GM19438 (cell line): Measurements from ENCODE around the gene CACNA2D1.
"Not testable (repeated sequence)": the region's sequence is repeated elsewhere in the genome, so short reads cannot be mapped to it uniquely, and the experiment has no call there.

Source experiments
- ATAC-seq: cut with Tn5 transposase; IDR thresholded peaks from one replicate; pipeline ENCODE4 v1.9.1; 2021; ENCODE audit warnings: low read depth; ENCODE audit not compliant: unreplicated experiment

Gene CACNA2D1

GRCh38 chr7:82435769-82436168, 7.8 kb downstream of the CACNA2D1 start:
- ATAC-seq: no peak

DNA sequence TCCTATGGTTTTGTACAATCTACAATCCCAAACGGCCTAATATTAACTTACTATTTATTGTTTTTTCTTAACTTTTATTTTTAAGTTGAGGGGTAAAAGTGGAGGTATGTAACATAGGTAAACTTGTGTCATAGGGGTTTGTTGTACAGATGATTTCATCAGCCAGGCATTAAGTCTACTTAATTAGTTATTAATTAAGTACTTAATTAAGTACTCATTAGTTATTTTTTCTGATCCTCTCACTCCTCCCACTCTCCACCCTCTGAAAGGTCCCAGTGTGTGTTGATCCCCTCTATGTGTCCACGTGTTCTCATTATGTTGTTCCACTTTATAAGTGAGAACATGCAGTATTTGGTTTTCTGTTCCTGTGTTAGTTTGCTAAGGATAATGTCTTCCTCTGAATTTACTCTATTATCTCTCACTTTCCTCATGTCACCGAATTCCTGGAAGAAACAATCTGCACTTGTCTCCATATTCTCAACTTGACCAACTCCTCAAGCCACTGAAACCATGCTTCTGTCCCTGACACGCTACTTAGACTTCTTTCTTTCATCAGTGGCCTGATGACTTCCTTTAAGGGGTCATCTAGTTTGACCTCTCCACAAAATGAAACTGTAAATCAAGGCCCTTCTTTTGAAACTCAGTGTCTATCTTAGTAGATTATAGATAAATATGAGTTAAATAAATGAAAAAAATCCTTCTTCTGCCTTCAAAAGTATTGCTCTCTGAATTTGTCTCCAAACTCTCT, 9.1 kb downstream of the CACNA2D1 start:
- ATAC-seq: no peak

DNA sequence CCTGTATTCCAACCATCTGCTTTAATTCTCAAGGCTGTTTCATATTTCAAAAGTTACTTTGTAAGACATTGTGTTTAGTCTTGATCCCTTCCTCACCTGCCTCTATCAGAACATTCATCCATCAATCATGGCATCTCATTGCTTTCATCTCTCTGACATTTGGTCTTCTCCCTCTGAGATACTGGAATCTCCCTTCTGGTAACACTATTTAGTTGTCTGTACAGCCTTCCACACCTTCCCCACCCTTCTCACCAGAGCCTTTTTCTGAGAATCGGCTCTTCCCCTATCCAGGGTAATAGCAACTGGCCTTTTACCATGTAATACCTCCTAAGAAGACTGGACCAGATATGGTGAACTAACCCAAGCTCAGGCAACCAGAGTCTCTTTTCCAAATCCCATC, 10.1 kb downstream of the CACNA2D1 start:
- ATAC-seq: no peak

DNA sequence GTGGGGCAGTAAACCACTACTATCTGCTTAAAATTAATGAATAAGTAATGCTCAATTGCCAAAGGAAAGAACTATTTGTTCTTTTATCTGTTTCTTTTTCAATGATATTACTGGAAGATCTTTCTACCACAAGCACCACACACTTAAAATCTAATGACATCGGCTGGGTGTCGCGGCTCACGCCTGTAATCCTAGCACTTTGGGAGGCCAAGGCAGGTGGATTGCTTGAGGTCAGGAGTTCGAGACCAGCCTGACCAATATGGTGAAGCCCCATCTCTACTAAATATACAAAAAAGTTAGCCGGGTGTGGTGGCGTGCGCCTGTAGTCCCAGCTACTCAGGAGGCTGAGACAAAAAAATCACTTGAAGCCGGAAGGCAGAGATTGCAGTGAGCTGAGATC, 10.8 kb downstream of the CACNA2D1 start:
- not testable (repeated sequence) for ATAC-seq

- no peak for ATAC-seq
These were observed 12.8 kb downstream of the CACNA2D1 start for GRCh38 chr7:82430500-82431465.

DNA sequence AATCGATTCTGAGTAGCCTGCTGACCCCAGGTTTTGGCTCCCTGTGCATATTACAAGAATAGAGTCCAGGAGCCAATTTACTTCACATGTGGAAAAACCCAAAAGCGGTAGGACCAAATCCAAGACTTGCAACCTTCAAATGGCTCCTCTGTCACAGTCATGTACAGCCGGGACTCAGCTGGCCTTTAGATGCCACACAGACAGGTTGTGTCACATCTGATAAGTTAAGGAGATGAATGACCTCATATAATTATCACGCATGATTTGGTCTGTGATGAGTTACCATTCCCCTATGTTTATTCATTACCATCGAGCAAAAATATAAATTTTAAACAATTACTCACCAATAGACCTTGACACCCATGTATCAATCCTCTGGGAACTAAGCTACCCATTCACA, 14.2 kb downstream of the CACNA2D1 start:
- ATAC-seq: no peak

GRCh38 chr7:82428186-82428961, 15.2 kb downstream of the CACNA2D1 start:
- no peak for ATAC-seq

GRCh38 chr7:82423446-82423845, 20.1 kb downstream of the CACNA2D1 start:
- no peak for ATAC-seq

DNA sequence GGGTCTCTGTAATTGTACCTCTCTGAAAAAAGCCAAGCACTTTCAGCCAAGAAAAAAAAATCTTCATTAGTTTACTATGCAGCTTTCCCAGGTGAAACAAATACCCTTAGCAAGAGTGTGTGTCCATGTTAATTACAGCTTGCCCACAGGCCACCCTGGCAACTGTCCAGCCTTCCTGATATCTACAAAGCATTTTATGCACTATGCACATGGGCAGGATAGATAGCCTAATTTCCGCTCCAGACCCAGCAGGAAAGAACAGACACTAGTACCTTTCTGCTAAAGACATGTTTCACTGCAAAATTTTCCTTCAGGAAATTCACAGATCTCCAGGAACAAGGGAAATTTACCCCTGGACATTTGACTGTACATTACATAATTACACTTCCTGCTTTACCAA, 24.4 kb downstream of the CACNA2D1 start:
- no peak for ATAC-seq

DNA sequence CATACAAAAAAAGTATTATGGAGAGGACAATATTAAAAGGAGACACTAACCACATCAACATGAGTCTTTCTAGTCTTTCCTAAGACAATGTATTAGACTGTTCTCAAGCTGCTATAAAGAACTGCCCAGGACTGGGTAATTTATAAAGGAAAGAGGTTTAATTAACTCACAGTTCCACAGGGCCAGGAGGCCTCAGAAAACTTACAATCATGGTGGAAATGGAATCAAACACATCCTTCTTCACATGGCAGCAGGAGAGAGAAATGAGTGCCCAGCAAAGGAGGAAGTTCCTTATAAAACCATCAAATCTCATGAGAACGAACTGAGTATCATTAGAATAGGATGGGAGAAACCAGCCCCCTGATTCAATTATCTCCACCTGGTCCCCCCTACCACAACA, 25.7 kb downstream of the CACNA2D1 start:
- no peak for ATAC-seq

DNA sequence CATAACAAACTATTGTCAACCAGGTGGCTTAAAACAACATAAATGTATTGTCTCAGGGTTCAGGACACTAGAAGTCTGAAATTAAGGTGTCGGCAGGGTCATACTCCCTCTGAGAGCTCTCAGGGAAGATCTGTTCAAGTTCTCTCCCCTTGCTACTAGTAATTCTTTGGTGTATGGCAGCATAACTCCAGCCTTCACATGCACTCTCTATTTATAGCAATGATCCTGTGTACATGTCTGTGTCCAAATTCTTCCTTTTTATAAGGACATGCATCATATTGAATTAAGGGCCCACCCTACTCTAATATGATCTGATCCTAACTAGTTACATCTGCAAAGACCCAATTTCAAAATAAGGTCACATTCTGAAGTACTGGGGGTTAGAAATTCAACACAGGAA, 27.2 kb downstream of the CACNA2D1 start:
- ATAC-seq: no peak

DNA sequence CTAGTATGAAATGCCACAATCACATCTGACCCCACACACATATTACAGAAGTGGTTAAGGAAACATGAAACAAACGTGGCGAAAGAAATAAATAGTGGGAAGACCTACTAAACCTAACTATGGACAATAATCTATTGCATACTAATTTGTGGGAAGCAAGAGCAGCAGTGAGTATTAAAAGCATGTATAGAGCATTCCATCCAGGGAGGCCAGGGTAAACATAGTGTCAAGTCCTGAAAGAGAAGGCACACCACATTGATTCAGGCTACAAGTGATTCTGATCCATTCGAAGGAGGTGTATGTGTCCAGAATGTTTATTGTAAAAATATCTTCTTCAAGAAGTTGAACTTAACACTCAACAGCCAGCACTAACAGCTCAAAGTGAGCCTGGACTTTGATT, 29.2 kb downstream of the CACNA2D1 start:
- ATAC-seq: no peak

DNA sequence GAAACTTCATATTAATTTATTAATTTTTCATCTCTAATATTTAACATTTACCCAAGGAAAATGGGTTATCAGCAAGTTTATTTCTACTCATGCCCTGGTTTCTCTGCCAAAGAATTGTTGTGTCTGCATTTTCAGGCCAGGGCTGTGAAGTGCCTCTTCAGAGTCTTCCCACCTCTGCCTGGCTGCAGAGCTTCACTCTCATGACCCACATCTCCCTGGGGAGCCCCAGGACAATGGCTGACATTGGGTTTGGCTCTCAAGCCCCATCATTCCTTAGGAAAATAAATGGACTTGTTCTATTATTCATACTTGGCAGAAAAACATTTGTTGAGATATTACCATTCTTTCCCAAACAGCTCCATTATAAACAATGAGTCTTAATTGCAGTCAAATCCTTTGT, 30.3 kb downstream of the CACNA2D1 start:
- ATAC-seq: no peak

- no peak for ATAC-seq
These were observed 31.8 kb downstream of the CACNA2D1 start for GRCh38 chr7:82411732-82412131.

DNA sequence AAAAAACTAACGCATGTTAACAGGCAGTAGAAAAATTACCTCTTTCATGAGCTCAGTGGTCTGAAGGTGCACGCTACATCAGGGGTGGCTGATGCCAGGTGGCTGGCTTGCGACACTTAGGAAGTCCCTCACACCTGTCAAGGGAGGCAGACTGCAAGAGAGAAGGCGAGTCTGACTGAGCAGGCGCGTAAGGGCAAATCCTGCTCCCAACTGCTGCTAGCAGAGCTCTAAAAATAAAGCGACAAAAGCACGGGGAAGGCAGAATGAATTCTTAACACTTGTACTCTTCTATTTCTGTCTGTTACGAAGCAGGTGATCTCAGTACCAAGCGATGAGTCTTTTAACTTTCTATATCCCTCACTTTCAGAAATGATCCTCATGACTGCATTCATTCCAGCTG, 33.1 kb downstream of the CACNA2D1 start:
- ATAC-seq: no peak

DNA sequence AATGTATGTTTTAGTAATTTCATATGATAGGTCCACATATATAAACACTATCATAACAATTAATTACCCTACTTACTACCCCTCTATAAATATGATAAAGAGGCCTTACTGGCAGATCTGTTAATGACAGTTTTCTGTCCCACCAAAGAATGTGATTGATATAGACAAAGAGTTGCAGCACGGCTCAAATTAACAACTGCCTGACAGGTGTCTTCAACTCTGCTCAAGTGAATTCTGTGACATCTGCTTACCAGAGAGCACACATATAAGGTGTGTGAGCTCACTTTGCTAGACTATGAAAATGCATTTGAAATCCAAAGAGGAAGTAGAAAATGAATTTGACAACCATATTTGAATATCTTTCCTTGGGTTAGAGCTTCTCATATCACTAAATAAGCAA, 36.6 kb downstream of the CACNA2D1 start:
- ATAC-seq: no peak

GRCh38 chr7:82405301-82405700, 38.3 kb downstream of the CACNA2D1 start:
- no peak for ATAC-seq

GRCh38 chr7:82404652-82405051, 38.9 kb downstream of the CACNA2D1 start:
- no peak for ATAC-seq

DNA sequence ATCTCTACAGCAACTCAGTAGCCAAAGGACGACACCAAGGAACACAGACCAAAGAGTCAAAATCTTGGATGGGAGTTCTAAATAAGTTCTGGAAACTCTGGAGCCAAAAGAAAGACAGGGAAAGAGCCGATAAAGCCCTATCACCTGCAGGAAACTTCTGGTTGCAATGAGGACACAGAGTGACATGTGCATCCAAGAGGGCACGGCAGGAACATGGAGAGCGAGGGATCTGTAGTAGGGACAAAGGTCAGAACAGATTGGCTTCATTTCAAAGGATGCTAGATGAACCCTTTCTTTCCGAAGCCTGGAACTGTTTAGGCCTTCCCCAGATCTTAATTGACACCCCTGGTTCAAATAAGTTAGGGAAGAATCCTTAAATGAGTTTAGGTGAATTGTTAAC, 39.5 kb downstream of the CACNA2D1 start:
- no peak for ATAC-seq

DNA sequence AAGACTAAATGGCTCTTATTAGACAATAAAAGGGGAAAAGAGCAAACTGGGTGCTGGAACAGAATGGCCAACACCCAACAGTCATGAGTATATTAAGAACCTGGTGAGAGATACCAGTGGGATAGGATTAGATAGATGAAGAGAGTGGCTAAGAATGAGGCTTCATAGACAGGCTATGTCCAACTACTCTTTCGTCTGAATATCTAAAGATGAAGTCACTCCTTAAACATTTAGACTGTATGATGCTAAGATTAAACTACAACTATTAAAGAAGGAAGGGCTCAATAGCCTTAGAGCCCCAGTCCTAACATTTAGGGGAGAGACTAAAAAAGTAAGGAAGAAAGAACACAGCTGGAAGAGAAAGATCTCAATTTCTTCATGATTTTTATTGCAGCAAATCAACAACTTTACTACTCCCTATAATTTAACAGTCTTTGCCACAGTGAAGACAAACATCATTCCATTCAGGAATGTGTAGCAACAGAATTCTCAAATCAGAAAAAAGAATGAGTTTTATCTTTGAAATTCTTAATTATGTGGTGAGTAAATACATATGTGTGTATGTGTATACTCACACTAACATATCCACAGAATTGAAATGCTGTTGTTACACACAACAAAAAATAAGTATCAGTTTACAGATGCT, 45.6 kb downstream of the CACNA2D1 start:
- ATAC-seq: no peak
